ENCODE data around the gene CXCL16.

CXCL16 gene

GRCh38 chr17:4748686-4749085, 9.0 kb upstream of the CXCL16 start:
- no peak for TF ChIP-seq CTCF (conservative IDR thresholded peaks at IDR 0.05)
- no peak overlapping the region for H3K27ac ChIP-seq

- no peak for TF ChIP-seq CTCF (conservative IDR thresholded peaks at IDR 0.05)
Measured at GRCh38 chr17:4747847-4748246, 8.1 kb upstream of the CXCL16 start.

GRCh38 chr17:4744999-4745969, 5.6 kb upstream of the CXCL16 start:
- H3K27ac ChIP-seq, result no peak overlapping the region
- no peak for TF ChIP-seq CTCF (conservative IDR thresholded peaks at IDR 0.05)

More at GRCh38 chr17:4747847-4748246, 8.1 kb upstream of the CXCL16 start:
- no peak overlapping the region for H3K27ac ChIP-seq

- H3K27ac ChIP-seq, result no peak overlapping the region
- no peak for TF ChIP-seq CTCF (conservative IDR thresholded peaks at IDR 0.05)
Measured at GRCh38 chr17:4743898-4744297, 4.2 kb upstream of the CXCL16 start.

GRCh38 chr17:4743216-4743615, 3.5 kb upstream of the CXCL16 start:
- TF ChIP-seq CTCF (conservative IDR thresholded peaks at IDR 0.05), result no peak
- no peak overlapping the region for H3K27ac ChIP-seq

GRCh38 chr17:4742629-4743028, 2.9 kb upstream of the CXCL16 start:
- H3K27ac ChIP-seq, result no peak overlapping the region
- TF ChIP-seq CTCF (conservative IDR thresholded peaks at IDR 0.05), result no peak

- no peak overlapping the region for H3K27ac ChIP-seq
- TF ChIP-seq CTCF (conservative IDR thresholded peaks at IDR 0.05), result no peak
Measured at GRCh38 chr17:4742133-4742532, 2.4 kb upstream of the CXCL16 start.
